ENCODE results near the gene CD63. TPM values are rescaled to one million over a fixed set of nuclear protein-coding genes. Genes with fewer than 3 reads are reported as not detected.

CD63 gene
- total RNA-seq, 2 experiments from 2014 or later: 99.6 to 101 TPM

DNA sequence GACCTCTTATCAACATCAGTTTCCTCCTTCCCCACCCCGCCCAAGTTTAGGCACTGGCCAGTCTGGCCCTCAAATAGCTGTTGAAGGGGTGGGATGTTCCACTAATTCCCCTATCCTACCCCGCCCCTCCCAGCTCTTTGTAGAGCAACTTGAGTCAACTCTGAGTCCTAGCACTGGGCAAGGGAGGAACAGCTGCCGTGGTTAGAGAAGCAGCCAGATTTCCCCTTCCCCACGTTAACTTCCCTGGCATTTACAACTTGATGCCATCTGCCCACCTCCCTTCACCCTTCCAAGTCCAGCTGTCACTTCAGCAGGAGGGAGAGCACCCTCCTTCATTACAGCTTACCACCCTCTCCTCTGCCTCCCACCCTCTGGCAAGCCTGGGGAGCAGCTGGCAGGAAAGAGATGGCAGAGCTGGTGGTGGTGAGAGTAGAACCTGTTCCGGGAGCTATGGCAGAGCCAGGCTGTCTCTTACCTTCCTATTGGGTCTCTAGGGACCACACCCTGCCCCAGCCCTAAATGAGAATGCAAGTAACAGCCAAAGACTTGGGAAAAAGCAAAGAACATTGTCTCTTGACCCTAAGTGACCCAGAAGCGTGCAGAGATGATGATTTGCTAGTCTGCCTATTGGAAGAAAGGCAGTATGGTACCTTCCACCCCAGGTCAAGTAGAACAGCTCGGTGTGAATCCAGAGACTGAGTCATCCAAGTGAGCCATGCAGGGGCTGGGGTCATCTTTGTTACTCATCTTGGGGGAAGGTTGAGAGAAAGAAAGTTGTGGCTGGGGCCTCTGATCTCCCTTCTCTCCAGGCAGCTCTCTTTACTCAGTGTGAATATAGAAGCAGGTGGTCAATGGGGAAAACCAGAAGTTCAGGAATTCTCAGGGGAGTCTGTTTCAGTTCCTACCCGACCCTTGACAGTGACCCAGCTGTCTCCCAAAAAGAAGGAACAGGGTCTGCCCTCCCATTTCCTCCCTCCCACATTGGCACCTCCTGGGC is 11.5 kb downstream of the CD63 start:
- ChIA-PET POLR2A (interaction anchor here (0.9 to 7.2 kb wide), 7 partner anchors 11 to 99 kb away, joined by 3 to 44 read pairs (median 3); partner anchors contain the start of genes CD63 and GDF11), CTCF (interaction anchor here (0.8 to 4.3 kb wide), 8 partner anchors 11 to 79 kb away, joined by 3 to 44 read pairs (median 6); partner anchors contain the start of gene CD63)
- TF ChIP-seq CTCF (IDR thresholded peaks at IDR 0.05): no peak
- Mint-ChIP-seq H3K4me3 (peak overlapping the region; percentile 94), H3K4me1 (ENCODE audit: low read depth) (peaks cover 24% of the 10 kb centered on the region), H3K27ac (peak overlapping the region; percentile 92), H3K27me3 (peaks cover 3% of the 10 kb centered on the region), H3K36me3 (ENCODE audit: low read depth) (peaks cover 5% of the 10 kb centered on the region), H3K9me3 (no peaks in the 10 kb centered on the region)
- intact Hi-C loops (cut with micrococcal nuclease): no loop called here
- DNase-seq (peak; percentile 55), ATAC-seq (peak; percentile 37)

- peaks cover 24% of the 10 kb centered on the region for H3K4me1 Mint-ChIP-seq (ENCODE audit: low read depth)
- H3K4me3 Mint-ChIP-seq: peak overlapping the region; percentile 94
- peaks cover 3% of the 10 kb centered on the region for H3K27me3 Mint-ChIP-seq
- CTCF ChIA-PET: interaction anchor here (1.0 to 4.3 kb wide), 9 partner anchors 8 to 70 kb away, joined by 3 to 44 read pairs (median 9); partner anchors contain the start of gene CD63
- peak overlapping the region; percentile 92 for H3K27ac Mint-ChIP-seq
- DNase-seq (no peak), ATAC-seq (no peak)
- H3K9me3 Mint-ChIP-seq: no peaks in the 10 kb centered on the region
- H3K36me3 Mint-ChIP-seq (ENCODE audit: low read depth): peaks cover 5% of the 10 kb centered on the region
- POLR2A ChIA-PET: interaction anchor here (0.9 to 7.2 kb wide), 8 partner anchors 10 to 330 kb away, joined by 3 to 44 read pairs (median 4); partner anchors contain the start of genes CD63 and ITGA7
- intact Hi-C loops (cut with micrococcal nuclease): no loop called here
- TF ChIP-seq CTCF (IDR thresholded peaks at IDR 0.05): no peak
Observed at GRCh38 chr12:55716582-55716957, 12.2 kb downstream of the CD63 start.

- H3K4me1 Mint-ChIP-seq (ENCODE audit: low read depth): peaks cover 24% of the 10 kb centered on the region
- peak; percentile 97 for DNase-seq
- intact Hi-C loops (cut with micrococcal nuclease): no loop called here
- peak; percentile 97 for ATAC-seq
- CTCF ChIA-PET: interaction anchor here (0.8 to 4.3 kb wide), 8 partner anchors 9 to 281 kb away, joined by 3 to 44 read pairs (median 10); partner anchors contain the start of genes CD63 and SUOX
- POLR2A ChIA-PET: interaction anchor here (1.2 to 7.2 kb wide), 6 partner anchors 9 to 330 kb away, joined by 3 to 44 read pairs (median 4); partner anchors contain the start of genes CD63 and ITGA7
- H3K36me3 Mint-ChIP-seq (ENCODE audit: low read depth): peaks cover 5% of the 10 kb centered on the region
- H3K27ac Mint-ChIP-seq: peak within 1 kb of the TSS; percentile 92
- peak within 1 kb of the TSS; percentile 94 for H3K4me3 Mint-ChIP-seq
- no peaks in the 10 kb centered on the region for H3K9me3 Mint-ChIP-seq
- H3K27me3 Mint-ChIP-seq: peaks cover 3% of the 10 kb centered on the region
- no peak for TF ChIP-seq CTCF (IDR thresholded peaks at IDR 0.05)
Observed at GRCh38 chr12:55715833-55716581, 12.8 kb downstream of the CD63 start, which contains the start of gene BLOC1S1. TSS of gene BLOC1S1 (plus strand) at chr12:55716046. CDS start at chr12:55716052, 6 bp downstream.

- ATAC-seq: no peak
- Mint-ChIP-seq H3K4me3 (peak overlapping the region; percentile 94), H3K27me3 (peaks cover 3% of the 10 kb centered on the region), H3K36me3 (ENCODE audit: low read depth) (peaks cover 5% of the 10 kb centered on the region), H3K27ac (peak overlapping the region; percentile 92), H3K9me3 (no peaks in the 10 kb centered on the region), H3K4me1 (ENCODE audit: low read depth) (peaks cover 24% of the 10 kb centered on the region)
- intact Hi-C loops (cut with micrococcal nuclease): no loop called here
- ChIA-PET CTCF (interaction anchor here (0.8 to 4.3 kb wide), 7 partner anchors 9 to 282 kb away, joined by 3 to 44 read pairs (median 10); partner anchors contain the start of genes CD63 and SUOX), POLR2A (interaction anchor here (1.2 to 7.2 kb wide), 5 partner anchors 8 to 331 kb away, joined by 3 to 44 read pairs (median 4); partner anchors contain the start of genes CD63 and ITGA7)
- TF ChIP-seq CTCF (IDR thresholded peaks at IDR 0.05): no peak
- no peak for DNase-seq
Observed at GRCh38 chr12:55715169-55715764, 13.5 kb downstream of the CD63 start.
